HCT116 (cell line): ENCODE measurements around the gene CYP2U1. TPM values are rescaled to one million over a fixed set of nuclear protein-coding genes. Genes with fewer than 3 reads are reported as not detected.

ENCODE experiments used
- ATAC-seq: fragments of 200-7000 bp; cut with Tn5 transposase; 2 replicates; pipeline ENCODE4 v1.9.1; 2020; ENCODE audit warnings: mild to moderate bottlenecking, moderate library complexity
- BruUV-seq: library from RNA; stranded (reverse); fragments of 400-500 nt; replicated peaks from 2 replicates; lab custom pipeline; 2021; lab: Mats Ljungman, UMichigan
- CTCF ChIA-PET: fragments of 300-600 bp; sonication (Branson Sonifier 250); formaldehyde crosslinking; loops from one replicate; lab custom pipeline; 2021; ENCODE audit warnings: antibody characterized with exemption; lab: Charles Lee
- POLR2A ChIA-PET: fragments of 300-600, 350-600 bp; sonication (Branson Sonifier 250); formaldehyde crosslinking; loops from one replicate; lab custom pipeline; 2021; ENCODE audit warnings: antibody characterized with exemption; lab: Charles Lee
- RAD21 ChIA-PET, 2 experiments: fragments of 300-600 bp; sonication (Branson Sonifier 250); formaldehyde crosslinking; loops; one replicate each; lab custom pipeline; 2023; ENCODE audit warnings: low total read pairs in 2 of 2; ENCODE audit not compliant: uncharacterized antibody in 2 of 2, unreplicated experiment in 2 of 2, low non-redundant PET in 1 of 2; lab: Charles Lee
- DNase-seq: peaks from one replicate; pipeline ENCODE4 v3.0.0-alpha.2; 2010; ENCODE audit warnings: low read depth, low spot score
- H2AFZ ChIP-seq: fragments of 200-600 bp; shearing (Covaris generic), sonication (generic); 2 replicates; pipeline ENCODE4 v1.6.1; 2017; ENCODE audit warnings: low read depth, mixed run types, mixed read lengths, antibody characterized with exemption, low read length; ENCODE audit not compliant: poor library complexity, severe bottlenecking
- H3K27ac ChIP-seq: 2 replicates; pipeline ENCODE4 v1.5.1; 2012; ENCODE audit warnings: low read depth, low read length
- H3K27me3 ChIP-seq: fragments of 200-600 bp; sonication (generic); 2 replicates; pipeline ENCODE4 v1.6.1; 2016; ENCODE audit warnings: mixed run types, low read length, mixed read lengths; ENCODE audit not compliant: insufficient read depth
- H3K36me3 ChIP-seq, 2 experiments: fragments of 200-500 bp in 1 of 2; fragments of 200-600 bp in 1 of 2; sonication (Bioruptor generic) in 1 of 2; sonication (generic) in 1 of 2; 2 replicates each; pipeline versions ENCODE4 v1.5.1 to v1.6.1; 2014 to 2016; ENCODE audit warnings: low read length in 2 of 2, inconsistent platforms in 1 of 2, mixed read lengths in 1 of 2, mixed run types in 1 of 2; ENCODE audit not compliant: insufficient read depth in 2 of 2, control insufficient read depth in 1 of 2
- H3K4me1 ChIP-seq, 2 experiments: fragments of 200-600 bp in 1 of 2; sonication (generic) in 1 of 2; 2 replicates each; pipeline versions ENCODE4 v1.5.1 to v1.6.1; 2012 to 2017; ENCODE audit warnings: low read length in 2 of 2, inconsistent platforms in 1 of 2, mild to moderate bottlenecking in 1 of 2, mixed read lengths in 1 of 2, mixed run types in 1 of 2, moderate library complexity in 1 of 2; ENCODE audit not compliant: insufficient read depth in 2 of 2, control insufficient read depth in 1 of 2
- H3K4me2 ChIP-seq: fragments of 200-600 bp; sonication (generic); 2 replicates; pipeline ENCODE4 v1.6.1; 2017; ENCODE audit warnings: mixed run types, low read length, mixed read lengths
- H3K4me3 ChIP-seq, 2 experiments: fragments of 200-600 bp in 1 of 2; sonication (generic) in 1 of 2; replicated peaks in 1 of 2; 2 replicates each; pipeline ENCODE4 v1.5.1; 2011 to 2016; ENCODE audit warnings: low read length in 2 of 2, control low read depth in 1 of 2, low read depth in 1 of 2, mild to moderate bottlenecking in 1 of 2, mixed read lengths in 1 of 2, mixed run types in 1 of 2
- H3K79me2 ChIP-seq: fragments of 200-600 bp; sonication (generic); 2 replicates; pipeline ENCODE4 v1.6.1; 2017; ENCODE audit warnings: mild to moderate bottlenecking, mixed run types, low read length, moderate library complexity, mixed read lengths; ENCODE audit not compliant: insufficient read depth
- H3K9ac ChIP-seq: fragments of 200-600 bp; sonication (generic); 2 replicates; pipeline ENCODE4 v1.6.1; 2016; ENCODE audit warnings: low read length, mixed read lengths
- H3K9me2 ChIP-seq: fragments of 200-600 bp; sonication (generic), shearing (Covaris generic); 2 replicates; pipeline ENCODE4 v1.6.1; 2017; ENCODE audit warnings: mixed run types, mild to moderate bottlenecking, moderate library complexity; ENCODE audit not compliant: insufficient read depth
- H3K9me3 ChIP-seq, 2 experiments: fragments of 200-500 bp in 1 of 2; fragments of 200-600 bp in 1 of 2; sonication (Bioruptor generic) in 1 of 2; sonication (generic) in 1 of 2; 2 replicates each; pipeline ENCODE4 v1.6.1; 2014 to 2017; ENCODE audit warnings: low read length in 2 of 2, mixed read lengths in 2 of 2, inconsistent platforms in 1 of 2, low read depth in 1 of 2, mild to moderate bottlenecking in 1 of 2, mixed run types in 1 of 2, moderate library complexity in 1 of 2; ENCODE audit not compliant: control insufficient read depth in 1 of 2, insufficient read depth in 1 of 2
- H4K20me1 ChIP-seq: fragments of 200-600 bp; sonication (generic), shearing (Covaris generic); 2 replicates; pipeline ENCODE4 v1.6.1; 2017; ENCODE audit warnings: mixed run types, mild to moderate bottlenecking, moderate library complexity; ENCODE audit not compliant: insufficient read depth
- ELF1 ChIP-seq: IDR thresholded peaks from 2 replicates; pipeline ENCODE4 v1.6.1; 2012; ENCODE audit warnings: low read depth, borderline replicate concordance
- JUND ChIP-seq: IDR thresholded peaks from 2 replicates; pipeline ENCODE4 v1.6.1; 2012
- RAD21 ChIP-seq: IDR thresholded peaks from 2 replicates; pipeline ENCODE4 v1.6.1; 2012; ENCODE audit warnings: low read depth, mild to moderate bottlenecking
- YY1 ChIP-seq: IDR thresholded peaks from 2 replicates; pipeline ENCODE4 v1.6.1; 2011; ENCODE audit warnings: low read length, low read depth, moderate library complexity, mild to moderate bottlenecking; ENCODE audit not compliant: insufficient replicate concordance; ENCODE audit errors: extremely low read depth
- ZBTB33 ChIP-seq: IDR thresholded peaks from 2 replicates; pipeline ENCODE4 v1.6.1; 2011; ENCODE audit warnings: mild to moderate bottlenecking, low read length, moderate library complexity; ENCODE audit not compliant: insufficient replicate concordance; ENCODE audit errors: extremely low read depth
- ZNF274 ChIP-seq: fragments of 200-500 bp; sonication (Bioruptor generic); IDR thresholded peaks from 2 replicates; pipeline ENCODE4 v1.6.1; 2014; ENCODE audit warnings: mild to moderate bottlenecking, low read depth, low read length, inconsistent platforms
- intact Hi-C: fragments of 100-400 bp; cut with micrococcal nuclease; formaldehyde crosslinking; loops from 2 replicates; pipeline ENCODE4 v1.10.0; 2022
- total RNA-seq: library from RNA; stranded (reverse); gene quantifications from one replicate; pipeline ENCODE4 v1.2.1, GENCODE V29; 2021; ENCODE audit not compliant: unreplicated experiment
- TF ChIP-seq, protein P1 (sequence below): IDR thresholded peaks from 2 replicates; pipeline ENCODE4 v1.6.1; 2012; ENCODE audit warnings: low read depth

The CYP2U1 gene
- total RNA-seq, 1 experiment from 2014 or later = 4.0 TPM

- ChIA-PET POLR2A (no interaction called here), CTCF (no interaction called here), RAD21 (no interaction called here)
- Histone ChIP-seq H3K27me3 (no peaks in the 10 kb centered on the region), H3K4me1 (peaks cover 0 to 6% of the 10 kb centered on the region in 2 experiments; a peak in 2 of 4 replicates), H3K79me2 (peaks cover 62% of the 10 kb centered on the region), H2AFZ (no peak overlapping the region), H3K36me3 (no peaks in the 10 kb centered on the region), H3K9me2 (no peaks in the 10 kb centered on the region), H3K27ac (no peak overlapping the region), H4K20me1 (peaks cover 5% of the 10 kb centered on the region; the same call in 1 of the 2 replicates), H3K4me2 (no peak overlapping the region), H3K4me3 (no peak overlapping the region), H3K9me3 (no peaks in the 10 kb centered on the region), H3K9ac (no peak overlapping the region)
- TF ChIP-seq JUND (no peak), YY1 (no peak), ZBTB33 (no peak), ELF1 (no peak), RAD21 (no peak), ZNF274 (no peak)
- TF ChIP-seq, protein P1, sequence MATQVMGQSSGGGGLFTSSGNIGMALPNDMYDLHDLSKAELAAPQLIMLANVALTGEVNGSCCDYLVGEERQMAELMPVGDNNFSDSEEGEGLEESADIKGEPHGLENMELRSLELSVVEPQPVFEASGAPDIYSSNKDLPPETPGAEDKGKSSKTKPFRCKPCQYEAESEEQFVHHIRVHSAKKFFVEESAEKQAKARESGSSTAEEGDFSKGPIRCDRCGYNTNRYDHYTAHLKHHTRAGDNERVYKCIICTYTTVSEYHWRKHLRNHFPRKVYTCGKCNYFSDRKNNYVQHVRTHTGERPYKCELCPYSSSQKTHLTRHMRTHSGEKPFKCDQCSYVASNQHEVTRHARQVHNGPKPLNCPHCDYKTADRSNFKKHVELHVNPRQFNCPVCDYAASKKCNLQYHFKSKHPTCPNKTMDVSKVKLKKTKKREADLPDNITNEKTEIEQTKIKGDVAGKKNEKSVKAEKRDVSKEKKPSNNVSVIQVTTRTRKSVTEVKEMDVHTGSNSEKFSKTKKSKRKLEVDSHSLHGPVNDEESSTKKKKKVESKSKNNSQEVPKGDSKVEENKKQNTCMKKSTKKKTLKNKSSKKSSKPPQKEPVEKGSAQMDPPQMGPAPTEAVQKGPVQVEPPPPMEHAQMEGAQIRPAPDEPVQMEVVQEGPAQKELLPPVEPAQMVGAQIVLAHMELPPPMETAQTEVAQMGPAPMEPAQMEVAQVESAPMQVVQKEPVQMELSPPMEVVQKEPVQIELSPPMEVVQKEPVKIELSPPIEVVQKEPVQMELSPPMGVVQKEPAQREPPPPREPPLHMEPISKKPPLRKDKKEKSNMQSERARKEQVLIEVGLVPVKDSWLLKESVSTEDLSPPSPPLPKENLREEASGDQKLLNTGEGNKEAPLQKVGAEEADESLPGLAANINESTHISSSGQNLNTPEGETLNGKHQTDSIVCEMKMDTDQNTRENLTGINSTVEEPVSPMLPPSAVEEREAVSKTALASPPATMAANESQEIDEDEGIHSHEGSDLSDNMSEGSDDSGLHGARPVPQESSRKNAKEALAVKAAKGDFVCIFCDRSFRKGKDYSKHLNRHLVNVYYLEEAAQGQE = no peak
- intact Hi-C loops = no loop called here
- BruUV-seq = no TSS peak
- DNase-seq = no peak
- ATAC-seq = no peak
These were observed 63.5 kb downstream of the CYP2U1 start for GRCh38 chr4:107994894-107995293.
